A549 (cell line): ENCODE data around the gene ANKRD23. TPM values are rescaled to one million over a fixed set of nuclear protein-coding genes. Genes with fewer than 3 reads are reported as not detected.

Source experiments
- ATAC-seq, 2 experiments: fragments of 200-7000 bp in 1 of 2; fragments of >200 bp in 1 of 2; cut with Nextera tagmentation in 1 of 2; cut with Tn5 transposase in 1 of 2; 3 replicates each; pipeline versions ENCODE4 v1.8.0 to v1.9.1; 2018 to 2020; ENCODE audit warnings: mild to moderate bottlenecking in 1 of 2, moderate library complexity in 1 of 2
- CTCF ChIA-PET: fragments of 300-600 bp; sonication (Branson Sonifier 250); formaldehyde crosslinking; extraction: SDS; loops from one replicate; lab custom pipeline; 2021; ENCODE audit warnings: antibody characterized with exemption, inconsistent platforms; lab: Yijun Ruan, JAX
- POLR2A ChIA-PET: fragments of 350-600 bp; formaldehyde crosslinking; extraction: SDS; loops from one replicate; lab custom pipeline; 2021; ENCODE audit warnings: antibody characterized with exemption, inconsistent platforms; lab: Yijun Ruan, JAX
- DNase-seq, 2 experiments: peaks; one replicate each; pipeline versions ENCODE4 v3.0.0 to v3.0.0-alpha.2; 2011 to 2016; ENCODE audit warnings: low read depth in 1 of 2, low spot score in 1 of 2
- FAIRE-seq: peaks from 2 replicates; lab custom pipeline; 2011; peaks lifted over from hg19 to GRCh38; lab: Jason Lieb, UNC
- H3K27ac ChIP-seq, 2 experiments: fragments of >200 bp; sonication (Bioruptor Twin); formaldehyde crosslinking; 3 replicates each; pipeline ENCODE4 v1.5.1; 2016 to 2017
- H3K4me1 ChIP-seq: fragments of >200 bp; sonication (Bioruptor Twin); formaldehyde crosslinking; 3 replicates; pipeline ENCODE4 v1.6.1; 2016
- H3K4me2 ChIP-seq: fragments of >200 bp; sonication (Bioruptor Twin); formaldehyde crosslinking; 3 replicates; pipeline ENCODE4 v1.6.1; 2016
- H3K4me3 ChIP-seq: fragments of >200 bp; sonication (Bioruptor Twin); formaldehyde crosslinking; 3 replicates; pipeline ENCODE4 v1.5.1; 2016
- H3K9me3 ChIP-seq: fragments of >200 bp; sonication (Bioruptor Twin); formaldehyde crosslinking; 3 replicates; pipeline ENCODE4 v1.6.1; 2016
- CBX2 ChIP-seq: fragments of 200-600 bp; sonication (generic); IDR thresholded peaks from 2 replicates; pipeline ENCODE4 v1.6.1; 2016; ENCODE audit warnings: low read depth, mild to moderate bottlenecking, borderline replicate concordance
- CBX8 ChIP-seq: fragments of 200-600 bp; sonication (generic); IDR thresholded peaks from 2 replicates; pipeline ENCODE4 v1.6.1; 2016
- EHMT2 ChIP-seq: fragments of 200-600 bp; sonication (generic); IDR thresholded peaks from 2 replicates; pipeline ENCODE4 v1.6.1; 2016; ENCODE audit warnings: antibody characterized with exemption, low read depth, mild to moderate bottlenecking, moderate library complexity
- EP300 ChIP-seq, 2 experiments: fragments of >200 bp; sonication (Bioruptor Twin); formaldehyde crosslinking; IDR thresholded peaks; 2 replicates in 1 of 2; 3 replicates in 1 of 2; pipeline ENCODE4 v1.6.1; 2016 to 2017
- ESRRA ChIP-seq: fragments of 150-350 bp; IDR thresholded peaks from 2 replicates; pipeline ENCODE4 v1.6.1; 2014; ENCODE audit warnings: mild to moderate bottlenecking, low read length, borderline replicate concordance
- FOSL2 ChIP-seq, 2 experiments: fragments of 450-650 bp in 1 of 2; fragments of >200 bp in 1 of 2; sonication (Bioruptor Twin) in 1 of 2; formaldehyde crosslinking; IDR thresholded peaks; 2 replicates each; pipeline versions ENCODE4 v1.5.0 to v1.6.1; 2016 to 2020; ENCODE audit warnings: mild to moderate bottlenecking in 1 of 2, moderate library complexity in 1 of 2
- GATA3 ChIP-seq: IDR thresholded peaks from 2 replicates; pipeline ENCODE4 v1.6.1; 2012; ENCODE audit warnings: borderline replicate concordance
- HDAC2 ChIP-seq: fragments of 200-600 bp; sonication (generic); IDR thresholded peaks from 2 replicates; pipeline ENCODE4 v1.6.1; 2016
- HEYL ChIP-seq: fragments of 250-450 bp; sonication (Bioruptor Pico); IDR thresholded peaks from 2 replicates; pipeline ENCODE4 v1.8.0; 2021; ENCODE audit warnings: mild to moderate bottlenecking, moderate library complexity
- HOXB13 ChIP-seq: fragments of 250-450 bp; sonication (Bioruptor Pico); IDR thresholded peaks from 2 replicates; pipeline ENCODE4 v1.5.0; 2020; ENCODE audit warnings: low read depth, mild to moderate bottlenecking, moderate library complexity
- JUNB ChIP-seq: fragments of >200 bp; sonication (Bioruptor Twin); formaldehyde crosslinking; IDR thresholded peaks from 2 replicates; pipeline ENCODE4 v1.6.1; 2016
- MYC ChIP-seq: IDR thresholded peaks from 2 replicates; pipeline ENCODE4 v1.6.1; 2012; ENCODE audit warnings: mild to moderate bottlenecking, inconsistent platforms, low read length, improper control_type of control experiment, borderline replicate concordance
- NPAS2 ChIP-seq: fragments of 250-450 bp; sonication (Bioruptor Pico); IDR thresholded peaks from 2 replicates; pipeline ENCODE4 v1.8.0; 2022; ENCODE audit warnings: mild to moderate bottlenecking, moderate library complexity, borderline replicate concordance
- NR3C1 ChIP-seq: fragments of >200 bp; sonication (Bioruptor Twin); formaldehyde crosslinking; IDR thresholded peaks from 3 replicates; pipeline ENCODE4 v1.6.1; 2017
- RAD21 ChIP-seq, 2 experiments: fragments of >200 bp in 1 of 2; sonication (Bioruptor Twin) in 1 of 2; formaldehyde crosslinking in 1 of 2; IDR thresholded peaks in 1 of 2; conservative IDR thresholded peaks in 1 of 2; 2 replicates in 1 of 2; 3 replicates in 1 of 2; pipeline ENCODE4 v1.6.1; 2012 to 2018; ENCODE audit warnings: inconsistent platforms in 1 of 2
- RCOR1 ChIP-seq: fragments of 150-350 bp; IDR thresholded peaks from 2 replicates; pipeline ENCODE4 v1.6.1; 2014; ENCODE audit warnings: antibody characterized with exemption, low read length, low read depth
- RNF2 ChIP-seq: fragments of 200-600 bp; sonication (generic); IDR thresholded peaks from 2 replicates; pipeline ENCODE4 v1.6.1; 2016; ENCODE audit warnings: low read depth, mild to moderate bottlenecking, antibody characterized with exemption, moderate library complexity, borderline replicate concordance
- TFCP2L1 ChIP-seq: fragments of 250-450 bp; sonication (Bioruptor Pico); IDR thresholded peaks from 2 replicates; pipeline ENCODE4 v1.5.0; 2021; ENCODE audit warnings: mild to moderate bottlenecking
- ZC3H11A ChIP-seq: fragments of 450-650 bp; IDR thresholded peaks from 2 replicates; pipeline ENCODE4 v1.6.1; 2014; ENCODE audit warnings: antibody characterized with exemption, mild to moderate bottlenecking
- ZNF302 ChIP-seq: fragments of 250-450 bp; sonication (Bioruptor Pico); IDR thresholded peaks from 2 replicates; pipeline ENCODE4 v1.9.0; 2021; ENCODE audit warnings: inconsistent platforms, mild to moderate bottlenecking, moderate library complexity
- WGBS: methylation state at CpG from one replicate; pipeline ENCODE4 v1.1.6; 2017; ENCODE audit errors: missing lambda C conversion rate; 5-methylcytosine and 5-hydroxymethylcytosine counted together
- polyA plus RNA-seq, 4 experiments: library from polyadenylated mRNA; depleted of rRNA in 3 of 4; stranded (reverse); fragments of >200 nt; fragmentation: RNase III in 1 of 4; extraction: RNeasy Plus Mini Kit Qiagen cat#74134 plus additional on column Dnase treatment in 1 of 4; gene quantifications; 2 replicates in 3 of 4; 3 replicates in 1 of 4; pipeline ENCODE4 v1.2.3, GENCODE V29; 2011 to 2017
- TF ChIP-seq, protein P1 (sequence below): fragments of >200 bp; sonication (Bioruptor Twin); formaldehyde crosslinking; IDR thresholded peaks from 3 replicates; pipeline ENCODE4 v1.6.1; 2016
- TF ChIP-seq, protein P2 (sequence below): IDR thresholded peaks from 2 replicates; pipeline ENCODE4 v1.6.1; 2012

ANKRD23 gene
- polyA plus RNA-seq, 2 of the 4 experiments (the other 2 are of a cell fraction): 1.9 to 2.4 TPM

DNA sequence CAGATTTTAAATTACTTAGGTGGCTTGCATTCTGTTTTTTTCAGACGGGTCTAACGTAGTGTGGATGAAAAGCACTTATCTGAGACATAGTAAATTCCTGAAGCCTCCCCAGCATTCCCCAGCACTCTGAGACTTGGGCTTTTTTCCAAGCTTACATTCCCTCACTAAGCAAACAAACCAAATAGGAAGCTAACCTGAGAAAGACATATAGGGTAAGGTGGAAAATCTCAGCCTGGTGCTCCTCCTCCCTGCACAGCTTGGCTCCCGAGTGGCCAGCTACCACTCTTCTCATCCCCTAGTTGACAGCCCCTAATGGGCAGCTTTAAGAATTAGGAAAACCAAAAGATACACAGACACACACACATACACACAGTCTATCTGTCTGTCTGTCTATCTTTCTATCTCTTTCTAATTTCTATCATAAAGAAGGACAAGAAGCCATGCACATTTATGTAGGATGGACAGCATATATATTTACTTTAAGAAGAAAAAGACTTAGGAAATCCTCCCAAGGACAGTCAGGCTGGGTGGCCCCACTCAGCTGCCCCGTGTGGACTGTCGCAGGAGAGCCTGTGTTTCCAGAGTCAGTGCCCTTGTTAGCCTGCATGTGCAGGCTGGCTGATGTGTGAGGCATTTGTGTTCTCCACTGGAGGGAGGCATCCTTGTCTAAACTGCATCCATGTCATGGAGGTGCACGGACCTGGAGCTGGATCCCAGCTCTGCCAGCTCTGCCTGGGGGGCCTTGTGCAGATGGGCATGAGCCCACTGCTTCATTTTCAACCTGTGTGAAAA, 19.5 kb downstream of the ANKRD23 start:
- CTCF ChIA-PET: interaction anchor here (1.0 to 6.2 kb wide), 5 partner anchors 8 to 288 kb away, joined by 3 to 24 read pairs (median 4); partner anchors contain the start of genes ANKRD36, ANKRD39 and CNNM3
- Histone ChIP-seq H3K4me3 (no peak overlapping the region), H3K4me2 (peak overlapping the region; percentile 60), H3K9me3 (no peaks in the 10 kb centered on the region), H3K27ac (peak overlapping the region; percentile 10 to 48; a peak in 3 of 6 replicates), H3K4me1 (peaks cover 19% of the 10 kb centered on the region)
- POLR2A ChIA-PET: interaction anchor here (0.9 kb wide), 1 partner anchor 45 kb away, joined by 3 read pairs; no protein-coding TSS in a partner anchor
- ATAC-seq: peak; percentile 69 to 74; a peak in 5 of 6 replicates
- TF ChIP-seq, protein P1, sequence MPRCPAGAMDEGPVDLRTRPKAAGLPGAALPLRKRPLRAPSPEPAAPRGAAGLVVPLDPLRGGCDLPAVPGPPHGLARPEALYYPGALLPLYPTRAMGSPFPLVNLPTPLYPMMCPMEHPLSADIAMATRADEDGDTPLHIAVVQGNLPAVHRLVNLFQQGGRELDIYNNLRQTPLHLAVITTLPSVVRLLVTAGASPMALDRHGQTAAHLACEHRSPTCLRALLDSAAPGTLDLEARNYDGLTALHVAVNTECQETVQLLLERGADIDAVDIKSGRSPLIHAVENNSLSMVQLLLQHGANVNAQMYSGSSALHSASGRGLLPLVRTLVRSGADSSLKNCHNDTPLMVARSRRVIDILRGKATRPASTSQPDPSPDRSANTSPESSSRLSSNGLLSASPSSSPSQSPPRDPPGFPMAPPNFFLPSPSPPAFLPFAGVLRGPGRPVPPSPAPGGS: no peak
- no peak for TF ChIP-seq ZNF302 (CRISPR knock-in tag)
- TF ChIP-seq NPAS2 (CRISPR knock-in tag): no peak
- no peak for TF ChIP-seq ESRRA
- TF ChIP-seq, protein P2, sequence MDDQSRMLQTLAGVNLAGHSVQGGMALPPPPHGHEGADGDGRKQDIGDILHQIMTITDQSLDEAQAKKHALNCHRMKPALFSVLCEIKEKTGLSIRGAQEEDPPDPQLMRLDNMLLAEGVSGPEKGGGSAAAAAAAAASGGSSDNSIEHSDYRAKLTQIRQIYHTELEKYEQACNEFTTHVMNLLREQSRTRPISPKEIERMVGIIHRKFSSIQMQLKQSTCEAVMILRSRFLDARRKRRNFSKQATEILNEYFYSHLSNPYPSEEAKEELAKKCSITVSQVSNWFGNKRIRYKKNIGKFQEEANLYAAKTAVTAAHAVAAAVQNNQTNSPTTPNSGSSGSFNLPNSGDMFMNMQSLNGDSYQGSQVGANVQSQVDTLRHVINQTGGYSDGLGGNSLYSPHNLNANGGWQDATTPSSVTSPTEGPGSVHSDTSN: no peak
- TF ChIP-seq TFCP2L1 (CRISPR knock-in tag): no peak
- TF ChIP-seq MYC: no peak
- TF ChIP-seq FOSL2 (IDR thresholded peaks at IDR 0.05): no peak
- no peak for TF ChIP-seq FOSL2 (CRISPR knock-in tag; IDR thresholded peaks at IDR 0.05)
- TF ChIP-seq RCOR1: no peak
- no peak for TF ChIP-seq RNF2
- TF ChIP-seq EP300 (IDR thresholded peaks at IDR 0.05): no peak
- TF ChIP-seq HDAC2: no peak
- no peak for TF ChIP-seq CBX8
- no peak for TF ChIP-seq CBX2
- peak in 1 of 2 experiments; percentile 53 for DNase-seq
- FAIRE-seq: no peak
- WGBS: 43% methylated on average over 6 of the region's 6 CpGs

DNA sequence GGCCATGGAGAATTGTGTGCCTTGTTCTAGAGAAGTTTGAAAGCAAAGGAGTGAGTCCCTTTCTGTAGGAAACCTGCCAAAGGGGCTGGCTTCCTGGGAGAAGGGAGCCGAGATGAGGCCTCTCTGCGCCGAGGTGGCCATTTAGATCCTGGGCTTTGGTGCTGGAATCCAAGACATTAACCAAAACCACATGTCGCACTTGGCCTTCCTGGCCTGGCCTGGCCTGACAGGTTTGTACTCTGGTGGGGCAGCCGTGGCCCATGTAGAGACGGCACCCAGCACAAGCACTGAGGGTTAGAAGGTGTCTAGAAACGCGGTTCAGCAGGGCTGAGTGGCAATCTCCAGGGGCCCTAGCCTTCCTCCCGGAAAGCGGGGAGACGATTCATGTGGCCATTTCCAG, 20.6 kb downstream of the ANKRD23 start:
- peaks cover 29% of the 10 kb centered on the region for H3K4me1 ChIP-seq
- H3K4me3 ChIP-seq: no peak overlapping the region
- 96% methylated on average over 10 of the region's 11 CpGs for WGBS
- POLR2A ChIA-PET: interaction anchor here (0.9 kb wide), 1 partner anchor 46 kb away, joined by 3 read pairs; no protein-coding TSS in a partner anchor
- no peak for FAIRE-seq
- H3K4me2 ChIP-seq: no peak overlapping the region
- ATAC-seq: no peak
- no peak for TF ChIP-seq HEYL (CRISPR knock-in tag)
- no peak for TF ChIP-seq NR3C1
- TF ChIP-seq NPAS2 (CRISPR knock-in tag): no peak
- no peak for TF ChIP-seq HOXB13 (CRISPR knock-in tag)
- no peak for TF ChIP-seq MYC
- no peak for TF ChIP-seq JUNB
- no peak for TF ChIP-seq EHMT2
- no peak for TF ChIP-seq RAD21 (conservative IDR thresholded peaks at IDR 0.05 in 1 of 2, IDR thresholded peaks at IDR 0.05 in 1 of 2)
- TF ChIP-seq ZC3H11A: no peak
- no peak for TF ChIP-seq GATA3
- no peak for TF ChIP-seq CBX2
- CTCF ChIA-PET: interaction anchor here (1.3 to 6.2 kb wide), 3 partner anchors 7 to 63 kb away, joined by 3 to 24 read pairs (median 5); partner anchors contain the start of genes ANKRD39 and CNNM3
- H3K27ac ChIP-seq: peak overlapping the region in 1 of 2 experiments; percentile 51; a peak in 1 of 6 replicates
- no peak for DNase-seq
- no peaks in the 10 kb centered on the region for H3K9me3 ChIP-seq
